K562 (cell line): ENCODE results near the gene GP1BB. TPM values are rescaled to one million over a fixed set of nuclear protein-coding genes. Genes with fewer than 3 reads are reported as not detected.

Source experiments
- BACH1 ChIP-seq: fragments of 200-800 bp; sonication (Bioruptor generic); IDR thresholded peaks from 2 replicates; pipeline ENCODE4 v1.6.1; 2016; ENCODE audit warnings: missing genetic modification characterization, missing compliant biosample characterization
- CTBP1 ChIP-seq: fragments of 450-650 bp; IDR thresholded peaks from 2 replicates; pipeline ENCODE4 v1.6.1; 2016; ENCODE audit warnings: borderline replicate concordance
- MTA3 ChIP-seq: fragments of 450-650 bp; formaldehyde crosslinking; IDR thresholded peaks from 2 replicates; pipeline ENCODE4 v1.6.1; 2017; ENCODE audit warnings: mild to moderate bottlenecking, borderline replicate concordance
- PBX2 ChIP-seq, 2 experiments: IDR thresholded peaks in 1 of 2; conservative IDR thresholded peaks in 1 of 2; 2 replicates each; pipeline ENCODE4 v1.6.1; 2016; ENCODE audit warnings: low read depth in 2 of 2, mild to moderate bottlenecking in 1 of 2, missing compliant biosample characterization in 1 of 2, missing genetic modification characterization in 1 of 2, moderate library complexity in 1 of 2
- RNF219 ChIP-seq: fragments of 250-450 bp; sonication (Bioruptor Pico); IDR thresholded peaks from 2 replicates; pipeline ENCODE4 v1.5.0; 2022; ENCODE audit warnings: mild to moderate bottlenecking
- TSHZ1 ChIP-seq: fragments of 250-450 bp; sonication (Bioruptor Pico); IDR thresholded peaks from 2 replicates; pipeline ENCODE4 v1.4.0; 2020; ENCODE audit warnings: mild to moderate bottlenecking, moderate library complexity
- ZNF407 ChIP-seq: fragments of 450-650 bp; IDR thresholded peaks from 2 replicates; pipeline ENCODE4 v1.6.1; 2016; ENCODE audit warnings: low read depth
- ZNF444 ChIP-seq: fragments of 250-450 bp; sonication (Bioruptor Pico); IDR thresholded peaks from 2 replicates; pipeline ENCODE4 v1.4.0; 2020; ENCODE audit warnings: mild to moderate bottlenecking, moderate library complexity
- ZNF79 ChIP-seq: fragments of 250-450 bp; sonication (Bioruptor Pico); IDR thresholded peaks from 2 replicates; pipeline ENCODE4 v1.4.0; 2020; ENCODE audit warnings: low read depth, mild to moderate bottlenecking, moderate library complexity
- polyA plus RNA-seq, 8 experiments: library from polyadenylated mRNA; depleted of rRNA in 4 of 8; stranded (reverse) in 5 of 8; unstranded in 3 of 8; fragments of >200 nt; fragmentation: Nextera tagmentation in 2 of 8; fragmentation: Illumina TruSeq in 1 of 8; extraction: Ambion mirVana in 2 of 8; extraction: Trizol in 1 of 8; gene quantifications; 2 replicates each; pipeline versions ENCODE4 v1.2.1 to v1.2.3, GENCODE V29; 2011 to 2014; ENCODE audit warnings: inconsistent platforms in 1 of 8, missing spikeins in 1 of 8
- total RNA-seq, 7 experiments: library from RNA; depleted of rRNA in 6 of 7; stranded (reverse); fragments of >200 nt in 6 of 7; fragmentation: Illumina TruSeq in 2 of 7; extraction: Trizol in 2 of 7; gene quantifications; 2 replicates each; pipeline versions ENCODE4 v1.2.1 to v1.2.3, GENCODE V29; 2011 to 2021; ENCODE audit warnings: low replicate concordance in 1 of 7

The GP1BB gene
- total and polyA plus RNA-seq, 9 of the 15 experiments (the other 6 are each of a cell fraction or from before 2014, with no cell fraction given) = 0.69 to 162 (median 2.8) TPM

- TF ChIP-seq PBX2 (CRISPR knock-in tag; IDR thresholded peaks at IDR 0.05; ENCODE audit: low read depth) (no peak), PBX2 (tag; conservative IDR thresholded peaks at IDR 0.05; ENCODE audit: low read depth) (no peak), CTBP1 (peak; percentile 59; the same call in 1 of the 2 replicates), TSHZ1 (no peak), RNF219 (no peak), BACH1 (tag) (no peak), ZNF444 (CRISPR knock-in tag) (no peak), MTA3 (no peak), ZNF407 (no peak), ZNF79 (no peak)
Measured at GRCh38 chr22:19709063-19709769, 14.1 kb upstream of the GP1BB start (continued).
